ENCODE data around the gene OR2H1.

OR2H1 gene

DNA sequence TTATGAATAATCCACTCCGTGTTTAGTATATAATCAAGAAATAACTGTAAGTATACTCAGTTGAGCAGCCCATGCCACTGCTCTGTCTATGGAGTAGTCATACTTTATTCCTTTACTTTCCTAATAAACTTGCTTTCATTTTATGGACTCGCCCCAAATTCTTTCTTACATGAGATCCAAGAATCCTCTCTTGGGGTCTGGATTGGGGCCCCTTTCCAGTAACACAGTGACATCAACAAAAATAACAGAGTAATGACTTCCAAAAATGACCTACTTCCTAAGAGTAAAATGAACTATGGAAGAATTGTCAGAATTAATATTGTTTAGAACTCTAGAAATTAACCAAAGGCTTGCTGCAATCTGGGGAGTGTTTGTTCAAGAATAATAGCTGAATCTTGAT is 8.8 kb downstream of the OR2H1 start:
- H3K27ac ChIP-seq, result no peak overlapping the region

DNA sequence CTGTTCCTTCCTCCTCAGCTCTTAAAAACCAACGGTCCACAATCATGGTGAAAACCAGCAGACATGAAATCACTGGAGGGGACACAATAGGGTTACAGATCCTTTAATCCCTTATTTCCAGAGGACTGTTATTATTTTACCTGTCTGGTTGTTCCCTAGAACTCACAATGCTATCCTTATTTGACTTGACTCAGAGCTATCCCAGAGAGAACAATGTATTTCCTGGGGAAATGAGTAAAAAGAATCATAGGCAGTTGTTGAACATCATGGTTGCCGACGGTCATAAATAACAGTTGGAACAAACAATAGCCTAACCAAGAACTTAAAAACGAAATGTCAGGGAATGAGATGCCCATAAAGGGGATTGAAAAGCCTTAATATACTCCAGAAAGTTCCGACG is 9.3 kb downstream of the OR2H1 start:
- no peak overlapping the region for H3K27ac ChIP-seq
- TF ChIP-seq, protein P1, sequence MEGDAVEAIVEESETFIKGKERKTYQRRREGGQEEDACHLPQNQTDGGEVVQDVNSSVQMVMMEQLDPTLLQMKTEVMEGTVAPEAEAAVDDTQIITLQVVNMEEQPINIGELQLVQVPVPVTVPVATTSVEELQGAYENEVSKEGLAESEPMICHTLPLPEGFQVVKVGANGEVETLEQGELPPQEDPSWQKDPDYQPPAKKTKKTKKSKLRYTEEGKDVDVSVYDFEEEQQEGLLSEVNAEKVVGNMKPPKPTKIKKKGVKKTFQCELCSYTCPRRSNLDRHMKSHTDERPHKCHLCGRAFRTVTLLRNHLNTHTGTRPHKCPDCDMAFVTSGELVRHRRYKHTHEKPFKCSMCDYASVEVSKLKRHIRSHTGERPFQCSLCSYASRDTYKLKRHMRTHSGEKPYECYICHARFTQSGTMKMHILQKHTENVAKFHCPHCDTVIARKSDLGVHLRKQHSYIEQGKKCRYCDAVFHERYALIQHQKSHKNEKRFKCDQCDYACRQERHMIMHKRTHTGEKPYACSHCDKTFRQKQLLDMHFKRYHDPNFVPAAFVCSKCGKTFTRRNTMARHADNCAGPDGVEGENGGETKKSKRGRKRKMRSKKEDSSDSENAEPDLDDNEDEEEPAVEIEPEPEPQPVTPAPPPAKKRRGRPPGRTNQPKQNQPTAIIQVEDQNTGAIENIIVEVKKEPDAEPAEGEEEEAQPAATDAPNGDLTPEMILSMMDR (conservative IDR thresholded peaks at IDR 0.05), result no peak

More for the DNA sequence above, 8.8 kb downstream of the OR2H1 start:
- TF ChIP-seq, protein P1 (conservative IDR thresholded peaks at IDR 0.05), result no peak

GRCh38 chr6:29474996-29475395 is 18.0 kb downstream of the OR2H1 start:
- no peak overlapping the region for H3K27ac ChIP-seq
- TF ChIP-seq, protein P1 (conservative IDR thresholded peaks at IDR 0.05), result no peak

- TF ChIP-seq, protein P1 (conservative IDR thresholded peaks at IDR 0.05), result no peak
- H3K27ac ChIP-seq, result no peak overlapping the region
Observed at GRCh38 chr6:29477923-29478450, 21.0 kb downstream of the OR2H1 start.

DNA sequence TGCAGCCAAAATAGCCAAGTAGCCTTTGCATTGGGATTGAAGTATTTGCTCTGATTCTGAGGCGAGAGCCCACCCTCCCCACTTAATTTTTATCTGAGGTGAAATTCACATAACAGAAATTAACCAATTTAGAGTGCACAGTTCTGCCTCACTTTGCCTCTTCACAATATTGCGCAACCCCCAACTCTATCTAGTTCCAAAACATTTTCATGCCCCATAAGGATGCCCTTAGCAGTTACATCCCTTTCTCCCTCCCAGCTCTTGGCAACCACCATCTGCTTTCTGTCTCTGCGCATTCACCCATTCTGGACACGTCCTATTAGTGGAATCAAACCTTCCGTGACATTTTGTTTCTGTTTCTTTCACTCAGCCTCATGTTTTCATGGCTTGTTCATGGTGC is 21.8 kb downstream of the OR2H1 start:
- TF ChIP-seq, protein P1 (conservative IDR thresholded peaks at IDR 0.05), result no peak
- no peak overlapping the region for H3K27ac ChIP-seq

GRCh38 chr6:29479560-29479959 is 22.6 kb downstream of the OR2H1 start:
- no peak overlapping the region for H3K27ac ChIP-seq
- TF ChIP-seq, protein P1 (conservative IDR thresholded peaks at IDR 0.05), result no peak

DNA sequence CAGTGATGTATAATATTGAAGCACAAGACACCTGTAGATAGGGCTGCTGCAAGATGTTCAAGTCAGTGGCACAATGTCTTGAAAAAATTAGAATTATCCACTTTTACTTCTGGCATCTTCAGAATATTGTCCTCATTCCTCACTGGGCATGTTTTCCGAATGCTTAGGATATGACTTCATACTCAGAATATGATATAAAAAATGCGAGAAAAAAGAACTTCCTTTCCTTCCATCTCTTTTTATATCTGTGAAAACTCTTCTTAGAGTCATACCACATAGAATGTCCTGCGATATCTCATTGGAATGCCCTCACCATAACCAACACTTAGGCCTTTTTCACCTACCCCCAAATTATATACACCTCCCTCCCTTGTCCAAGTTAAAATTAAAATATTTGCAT is 26.2 kb downstream of the OR2H1 start:
- TF ChIP-seq, protein P1 (conservative IDR thresholded peaks at IDR 0.05), result no peak
- no peak overlapping the region for H3K27ac ChIP-seq
